Measurements from ENCODE around the gene ATP13A5.

The ATP13A5 gene

GRCh38 chr3:193347521-193348501 lies 30.7 kb downstream of the ATP13A5 start:
- DNase-seq, result peak in 21 of 56 donors; percentile 1 to 71 (median 14)

DNA sequence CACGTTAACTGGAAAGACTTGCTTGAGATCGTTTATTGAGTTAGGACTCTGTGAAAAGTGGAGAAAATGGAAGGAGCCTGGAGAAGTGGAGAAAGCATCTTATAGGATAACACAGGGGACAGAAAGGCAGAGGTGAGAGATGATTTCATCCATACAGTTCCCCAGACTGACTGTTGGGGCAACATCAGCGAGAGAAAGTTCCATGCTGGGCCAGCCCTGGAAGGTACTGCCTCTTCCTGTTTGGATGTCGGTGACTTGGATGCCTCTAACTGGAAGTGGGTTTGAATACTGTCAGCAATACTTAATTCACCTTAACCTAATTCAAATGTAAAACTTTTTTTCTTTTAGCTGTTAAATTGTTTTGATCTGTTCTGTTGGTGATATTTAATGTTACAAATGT lies 32.3 kb downstream of the ATP13A5 start:
- no peak for DNase-seq

DNA sequence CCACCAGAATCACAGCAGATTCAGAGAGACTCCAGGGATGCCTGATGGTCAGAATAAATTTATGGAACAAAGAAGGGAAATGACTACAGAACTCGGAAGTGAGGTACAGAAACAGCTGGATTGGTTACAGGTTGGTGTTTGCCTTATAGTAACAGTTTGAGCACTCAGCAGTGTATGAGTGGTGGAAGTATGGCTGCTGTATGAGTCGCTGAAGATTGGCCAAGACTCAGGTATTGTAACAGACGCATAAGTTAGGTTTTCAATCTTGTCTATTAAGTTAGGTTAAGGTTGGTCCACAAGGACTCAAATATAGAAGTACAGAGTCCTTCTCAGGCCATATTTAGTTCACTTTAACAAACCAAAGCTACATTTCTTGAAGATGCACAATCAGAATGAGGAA lies 33.1 kb downstream of the ATP13A5 start:
- DNase-seq, result no peak

DNA sequence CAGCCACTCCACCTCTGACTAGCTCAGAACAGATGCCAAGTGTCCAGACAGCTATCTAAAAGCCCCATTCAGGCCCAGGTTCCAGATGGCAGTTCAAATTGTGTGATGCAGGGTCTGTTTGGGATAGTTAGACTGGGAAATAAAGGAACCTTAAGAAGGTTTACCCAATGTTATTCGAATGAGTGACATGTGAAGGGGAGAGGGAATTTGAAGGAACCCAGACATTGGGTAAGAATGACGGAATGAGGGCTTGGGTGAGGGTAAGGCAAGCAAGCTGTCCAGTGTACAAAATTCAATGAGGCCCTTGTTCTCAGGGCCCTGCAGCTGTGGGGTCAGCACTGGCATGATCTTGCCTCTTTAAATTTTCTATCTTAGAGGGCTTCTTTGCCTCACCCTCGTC lies 34.1 kb downstream of the ATP13A5 start:
- peak in 10 of 56 donors; percentile 3 to 40 (median 12) for DNase-seq

DNA sequence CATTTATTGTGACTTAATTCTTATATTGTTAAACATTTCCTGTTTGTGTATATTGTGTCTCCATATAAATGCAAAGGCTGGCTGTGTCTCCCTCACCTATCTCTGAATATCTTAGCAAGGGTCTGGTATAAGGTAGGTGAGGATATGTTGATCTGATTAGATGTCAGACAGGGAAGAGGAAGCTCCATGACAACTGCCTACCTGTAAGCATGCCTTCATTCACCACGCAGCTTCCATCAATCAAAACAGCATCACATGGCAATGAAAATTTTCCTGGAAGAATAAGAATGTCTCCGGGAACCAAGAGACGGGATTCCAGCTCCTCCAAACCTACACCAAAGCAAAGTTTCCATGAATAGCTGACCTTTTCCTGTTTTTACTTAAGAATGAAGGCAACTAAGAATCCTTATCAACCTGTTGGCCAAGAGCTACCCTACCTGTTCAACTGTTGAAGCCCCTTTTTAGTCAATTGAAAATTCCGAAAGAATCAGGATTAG lies 34.8 kb downstream of the ATP13A5 start:
- DNase-seq, result no peak

DNA sequence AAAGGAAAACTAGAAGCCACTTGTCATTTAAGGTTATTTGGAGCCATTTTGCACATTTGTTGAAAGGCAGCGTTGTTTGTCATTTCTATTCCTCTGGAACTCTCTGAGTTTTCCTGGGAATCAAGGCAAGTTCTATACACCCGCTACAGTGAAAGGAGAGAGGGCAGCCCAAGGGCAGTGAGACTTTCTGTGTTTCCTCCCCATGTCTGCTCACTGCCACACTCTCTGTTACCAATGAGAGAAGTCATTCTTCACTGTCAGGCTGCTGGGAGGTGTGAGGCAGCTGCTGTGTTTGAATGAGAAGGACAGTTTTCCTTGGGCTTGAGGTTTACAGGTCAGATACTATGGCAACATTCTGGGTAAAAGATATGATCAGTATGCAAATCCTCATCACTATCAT lies 36.0 kb downstream of the ATP13A5 start:
- DNase-seq, result peak in 16 of 56 donors; percentile 1 to 48 (median 10)

DNA sequence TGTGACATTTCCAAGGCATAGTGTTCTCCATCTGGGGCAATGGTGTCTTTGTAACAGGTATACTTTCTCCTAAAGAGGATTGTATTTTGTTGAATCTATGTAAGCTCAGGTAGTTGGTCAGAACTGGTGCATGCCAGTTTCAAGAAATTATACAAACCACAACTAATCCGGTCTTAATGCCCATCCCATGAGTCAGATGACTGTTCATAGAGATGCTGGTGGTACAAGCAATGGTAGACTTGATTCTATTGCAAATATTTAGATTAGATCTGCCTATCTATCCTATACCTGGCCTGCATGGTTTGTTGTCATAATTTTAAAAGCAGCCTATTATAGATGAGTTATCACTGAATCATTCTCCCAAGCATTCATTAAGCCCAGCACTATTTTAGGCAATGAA lies 43.5 kb downstream of the ATP13A5 start:
- no peak for DNase-seq

GRCh38 chr3:193333229-193333628 lies 45.3 kb downstream of the ATP13A5 start:
- DNase-seq, result no peak

DNA sequence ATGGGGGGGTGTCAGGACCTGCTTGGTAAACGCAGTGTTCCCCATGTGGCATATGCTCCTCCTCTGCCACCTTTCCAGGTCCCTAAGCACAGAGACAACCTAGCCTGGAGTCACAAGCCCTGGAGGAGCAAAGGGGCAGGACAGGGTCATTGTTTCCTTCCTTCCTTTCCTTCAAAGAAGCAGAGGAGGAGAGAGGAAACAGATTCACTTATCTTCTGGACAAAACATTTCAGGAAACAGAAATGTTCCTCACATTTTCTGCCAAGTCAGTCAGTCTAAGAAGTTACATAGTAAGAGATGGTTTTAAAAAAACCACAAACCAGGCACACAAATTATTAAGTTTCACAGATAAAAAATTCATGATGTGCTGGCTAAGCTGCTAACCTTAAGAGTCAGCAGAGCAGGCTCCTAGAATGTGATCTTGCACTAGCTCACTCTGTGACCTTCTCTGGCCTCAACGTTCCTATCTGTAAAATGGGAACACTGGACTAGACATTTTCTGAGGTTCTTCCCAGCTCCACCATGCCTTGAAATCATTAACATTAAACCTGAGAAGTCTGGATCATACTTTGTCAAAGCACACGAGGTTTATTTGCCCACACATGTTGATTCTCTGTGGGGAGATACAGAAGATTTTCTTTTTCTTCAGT lies 47.9 kb downstream of the ATP13A5 start:
- no peak for DNase-seq

DNA sequence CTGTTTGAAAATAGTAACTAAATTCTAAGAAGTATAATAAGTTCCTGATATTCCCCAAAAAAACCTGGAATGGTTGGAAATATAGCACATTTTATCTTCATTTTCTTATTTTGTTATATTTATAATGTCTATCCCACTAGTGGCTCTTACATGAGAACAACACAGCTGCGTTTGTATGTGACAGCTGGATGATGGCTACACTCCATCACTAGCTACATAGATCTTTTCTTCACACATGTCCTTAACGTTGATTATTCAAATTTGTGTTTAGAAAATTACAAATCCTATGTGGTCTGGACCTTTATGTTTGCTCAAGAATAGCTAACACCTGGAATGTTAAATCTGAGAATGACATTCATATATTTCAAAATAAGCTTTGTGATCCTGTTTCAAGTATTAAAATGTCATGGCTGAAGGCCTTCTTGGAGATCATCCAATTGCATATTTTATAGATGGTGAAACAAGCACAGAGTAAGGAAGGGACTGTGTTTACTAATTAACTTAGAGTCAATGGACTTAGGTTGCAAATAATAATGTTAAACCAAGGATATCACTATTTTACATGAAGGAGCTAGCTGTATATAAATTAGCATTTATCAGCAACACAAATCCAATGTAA lies 60.8 kb downstream of the ATP13A5 start:
- DNase-seq, result no peak

DNA sequence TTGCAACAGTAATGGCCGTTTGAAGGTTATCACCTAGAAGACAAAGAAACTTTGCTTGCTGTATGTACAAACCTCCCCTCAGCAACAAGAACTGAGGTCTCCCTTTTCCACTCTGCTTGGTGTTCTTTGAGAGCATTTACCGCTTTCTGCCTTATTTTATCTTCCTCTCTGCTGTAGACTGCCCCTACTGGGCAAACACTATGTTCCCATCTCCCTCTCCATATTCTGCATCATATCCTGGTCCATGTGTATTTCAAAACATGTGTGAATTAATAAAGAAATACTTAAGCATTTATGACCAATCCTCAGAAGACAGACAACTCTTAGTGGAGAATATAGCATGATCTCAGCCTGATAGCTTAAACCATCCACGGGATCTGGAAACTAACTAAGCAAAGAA lies 64.4 kb downstream of the ATP13A5 start:
- no peak for DNase-seq

- no peak for DNase-seq
Measured at GRCh38 chr3:193313061-193313958, 65.2 kb downstream of the ATP13A5 start.

- no peak for DNase-seq
Measured at GRCh38 chr3:193310914-193311723, 67.4 kb downstream of the ATP13A5 start.

DNA sequence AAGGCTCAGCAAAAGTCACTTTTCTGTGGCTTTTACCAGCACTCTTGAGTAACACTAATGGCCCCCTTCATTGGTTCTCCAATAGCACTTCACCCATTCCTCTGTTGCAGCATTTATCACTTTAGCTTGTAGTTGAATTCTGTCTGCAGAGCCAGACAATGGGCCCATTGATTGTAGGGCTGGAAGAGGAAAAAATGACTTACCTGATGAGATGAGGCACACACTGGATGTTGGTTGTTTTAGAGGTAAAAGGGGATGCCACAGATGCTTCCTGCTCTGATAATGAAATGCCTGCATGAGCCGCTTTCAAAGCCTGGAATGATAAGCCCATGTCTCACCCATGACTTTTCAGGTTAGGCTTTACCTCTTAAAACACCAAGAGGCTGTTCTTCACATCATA lies 73.2 kb downstream of the ATP13A5 start:
- DNase-seq, result no peak

DNA sequence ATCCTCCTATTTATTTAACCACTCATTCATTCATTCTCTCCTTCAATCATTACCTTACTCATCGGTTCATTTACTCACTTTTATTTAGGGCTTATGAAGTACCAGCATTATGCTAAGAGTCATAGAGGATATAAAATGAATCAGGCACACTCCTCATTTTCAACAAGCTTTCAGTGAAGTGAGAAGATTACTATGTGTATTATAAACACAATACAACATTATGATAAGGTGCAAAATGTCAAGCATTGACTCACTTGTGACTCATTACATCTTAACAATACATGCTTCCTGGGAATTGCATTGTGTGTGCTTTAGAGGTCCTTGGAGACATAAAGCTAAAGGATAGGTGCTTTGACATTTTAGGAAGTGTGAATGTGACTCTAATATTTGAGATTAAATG lies 77.1 kb downstream of the ATP13A5 start:
- DNase-seq, result no peak

DNA sequence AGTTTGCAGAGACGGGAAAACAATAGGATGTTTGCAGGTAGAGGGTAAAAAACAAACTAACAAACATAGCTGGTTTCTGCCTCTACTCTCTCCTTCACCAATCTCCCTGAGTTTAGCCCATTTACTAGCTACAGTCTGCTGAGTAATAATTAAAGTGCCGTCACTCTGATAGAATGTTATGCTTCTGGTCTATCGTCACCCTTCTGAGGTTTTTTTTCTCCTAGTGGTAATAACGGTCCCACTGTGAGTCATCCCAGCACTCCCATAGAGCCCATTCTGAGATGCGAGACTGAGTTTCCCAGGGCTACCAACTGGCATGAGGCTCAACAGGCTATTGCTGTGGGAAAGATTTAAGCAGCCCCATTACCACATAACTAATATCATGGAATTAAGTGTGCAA lies 81.1 kb downstream of the ATP13A5 start:
- DNase-seq, result no peak

DNA sequence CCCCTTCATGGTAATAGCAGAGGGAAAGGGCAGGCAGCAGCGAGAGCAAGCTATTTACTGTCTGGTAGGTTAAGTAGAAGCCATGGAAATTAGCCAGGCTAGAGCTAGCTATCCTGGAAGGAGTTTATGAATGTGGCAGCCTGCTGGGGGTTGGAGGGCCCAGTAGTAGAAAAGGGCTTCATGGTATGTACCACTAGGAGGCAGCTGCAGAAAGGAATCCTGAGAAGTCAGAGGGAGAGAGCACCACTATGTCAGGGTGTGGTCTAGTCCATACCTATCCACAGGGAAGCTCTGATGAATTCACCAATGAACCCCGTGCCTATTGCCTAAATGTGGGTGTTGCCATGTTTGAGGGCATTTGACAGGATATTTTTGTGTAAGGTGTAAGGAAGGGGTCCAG lies 82.6 kb downstream of the ATP13A5 start:
- no peak for DNase-seq

DNA sequence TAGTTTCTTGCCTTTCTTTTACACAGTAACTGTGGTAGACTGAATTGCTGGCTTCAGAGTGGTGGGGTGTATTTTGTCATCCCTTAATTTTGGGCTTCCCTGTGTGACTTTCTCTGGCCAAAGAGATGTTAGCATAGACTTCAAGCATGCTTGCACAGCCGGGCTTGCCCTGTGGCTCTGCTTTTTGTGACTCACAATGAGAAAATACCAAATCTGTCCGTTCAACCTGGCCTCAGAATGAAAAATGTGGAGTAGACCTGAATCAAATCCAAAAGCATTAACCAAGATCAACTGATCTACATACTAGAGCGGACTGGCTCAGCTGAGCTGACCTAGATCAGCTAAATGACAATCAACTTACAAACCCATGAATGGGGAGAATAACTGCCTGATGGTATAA lies 86.2 kb downstream of the ATP13A5 start:
- DNase-seq, result no peak

DNA sequence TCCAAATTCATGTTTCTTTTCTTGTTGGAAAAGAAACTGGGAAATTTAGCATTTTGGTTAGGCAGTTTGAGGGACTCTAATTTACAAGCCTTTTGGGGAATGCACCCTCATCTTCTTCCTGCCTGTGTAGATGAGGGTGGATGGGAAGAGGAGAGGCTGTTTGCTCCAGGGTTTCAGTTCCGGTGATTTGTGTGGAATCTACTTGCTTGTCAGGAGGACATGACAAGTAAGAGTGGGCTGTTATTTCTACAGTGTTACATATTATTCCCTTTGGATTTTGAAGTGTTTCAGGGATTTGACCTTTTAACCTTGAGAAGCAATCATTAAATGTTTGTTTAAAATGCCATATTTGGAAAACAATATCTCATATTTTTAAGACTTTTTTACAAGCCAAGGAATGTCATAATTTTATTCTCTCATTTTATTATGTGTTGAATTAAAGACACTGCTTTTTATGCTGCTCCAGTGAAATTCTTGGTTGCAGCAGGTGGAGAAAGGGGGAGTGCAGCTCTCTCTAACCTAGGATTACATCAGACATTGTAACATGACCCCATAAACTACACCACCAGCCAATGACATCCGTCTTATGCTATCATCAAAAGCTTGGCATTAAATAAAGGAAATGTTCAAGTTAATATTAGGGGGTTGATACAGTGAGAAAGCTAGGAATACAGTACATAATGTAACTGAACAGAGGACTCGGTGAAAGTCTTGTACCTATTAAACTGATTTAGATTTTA lies 107.3 kb downstream of the ATP13A5 start:
- no peak for DNase-seq

Data from amygdala (tissue), 56 donors.